Measurements from ENCODE around the gene ICE1. TPM values are rescaled to one million over a fixed set of nuclear protein-coding genes. Genes with fewer than 3 reads are reported as not detected.

ICE1 gene
- total RNA-seq, 4 donors from 2014 or later, result 19.8 to 51.9 (median 25.9) TPM

GRCh38 chr5:5398071-5398470 is 24.4 kb upstream of the ICE1 start:
- intact Hi-C loops (cut with DNase I; ENCODE audit: low total_unique reads), result no loop called here
- Histone ChIP-seq H3K9me3 (no peaks in the 10 kb centered on the region), H3K4me3 (no peak overlapping the region), H3K27me3 (no peaks in the 10 kb centered on the region), H3K4me1 (no peaks in the 10 kb centered on the region), H3K27ac (no peak overlapping the region), H3K36me3 (no peaks in the 10 kb centered on the region)
- DNase-seq, result no peak
- in situ Hi-C loops (cut with MboI; ENCODE audit: low pct_ligation_motif_present in 1 of 4, low pct_unique_long_range_greater_than_20kb in 1 of 4, low sequenced_read_pairs in 3 of 4), result no loop called here
- no peak for TF ChIP-seq POLR2AphosphoS5 (IDR thresholded peaks at IDR 0.05)
- no peak for TF ChIP-seq POLR2A (IDR thresholded peaks at IDR 0.05)
- TF ChIP-seq EP300 (IDR thresholded peaks at IDR 0.05; ENCODE audit: low read depth), result no peak
- no peak for TF ChIP-seq CTCF (IDR thresholded peaks at IDR 0.05)
- 87% methylated on average over 2 of the region's 2 CpGs for WGBS, 2 donors (ENCODE audit: low coverage in 1 of 2)

GRCh38 chr5:5401095-5401494 is 21.4 kb upstream of the ICE1 start:
- intact Hi-C loops (cut with DNase I; ENCODE audit: low total_unique reads), result no loop called here
- no peaks in the 10 kb centered on the region for H3K4me1 ChIP-seq
- no peaks in the 10 kb centered on the region for H3K27me3 ChIP-seq
- no peaks in the 10 kb centered on the region for H3K9me3 ChIP-seq
- WGBS, 2 donors (ENCODE audit: low coverage in 1 of 2), result 87 to 91% methylated on average over 6 to 8 of the region's 8 CpGs
- DNase-seq, result no peak
- no peak overlapping the region for H3K27ac ChIP-seq
- no peaks in the 10 kb centered on the region for H3K36me3 ChIP-seq
- TF ChIP-seq POLR2A (IDR thresholded peaks at IDR 0.05) (no peak), EP300 (IDR thresholded peaks at IDR 0.05; ENCODE audit: low read depth) (no peak), CTCF (IDR thresholded peaks at IDR 0.05) (no peak), POLR2AphosphoS5 (IDR thresholded peaks at IDR 0.05) (no peak)
- H3K4me3 ChIP-seq, result no peak overlapping the region
- in situ Hi-C loops (cut with MboI; ENCODE audit: low pct_ligation_motif_present in 1 of 4, low pct_unique_long_range_greater_than_20kb in 1 of 4, low sequenced_read_pairs in 3 of 4), result loop anchor here in 3 of 4 donors (10.0 to 25.0 kb wide), 3 partner anchors 264 to 514 kb away; partner anchors contain the start of gene ADAMTS16 (in 1 of the 3)

GRCh38 chr5:5403741-5404140 is 18.7 kb upstream of the ICE1 start:
- TF ChIP-seq POLR2A (IDR thresholded peaks at IDR 0.05) (no peak), EP300 (IDR thresholded peaks at IDR 0.05; ENCODE audit: low read depth) (no peak), CTCF (IDR thresholded peaks at IDR 0.05) (no peak), POLR2AphosphoS5 (IDR thresholded peaks at IDR 0.05) (no peak)
- 79 to 100% methylated on average over 2 to 4 of the region's 4 CpGs for WGBS, 2 donors (ENCODE audit: low coverage in 1 of 2)
- no peak for DNase-seq
- in situ Hi-C loops (cut with MboI; ENCODE audit: low pct_ligation_motif_present in 1 of 4, low pct_unique_long_range_greater_than_20kb in 1 of 4, low sequenced_read_pairs in 3 of 4) (loop anchor here in 3 of 4 donors (10.0 to 25.0 kb wide), 3 partner anchors 266 to 516 kb away; partner anchors contain the start of gene ADAMTS16 (in 1 of the 3)), intact Hi-C loops (cut with DNase I; ENCODE audit: low total_unique reads) (no loop called here)
- H3K4me3 ChIP-seq, result no peak overlapping the region
- no peaks in the 10 kb centered on the region for H3K27me3 ChIP-seq
- no peaks in the 10 kb centered on the region for H3K4me1 ChIP-seq
- no peaks in the 10 kb centered on the region for H3K36me3 ChIP-seq
- H3K27ac ChIP-seq, result no peak overlapping the region
- H3K9me3 ChIP-seq, result no peaks in the 10 kb centered on the region

GRCh38 chr5:5404381-5404780 is 18.1 kb upstream of the ICE1 start:
- Histone ChIP-seq H3K4me1 (no peaks in the 10 kb centered on the region), H3K27me3 (no peaks in the 10 kb centered on the region), H3K4me3 (no peak overlapping the region), H3K36me3 (no peaks in the 10 kb centered on the region), H3K9me3 (no peaks in the 10 kb centered on the region), H3K27ac (no peak overlapping the region)
- no peak for DNase-seq
- TF ChIP-seq EP300 (IDR thresholded peaks at IDR 0.05; ENCODE audit: low read depth), result no peak
- no peak for TF ChIP-seq POLR2A (IDR thresholded peaks at IDR 0.05)
- TF ChIP-seq CTCF (IDR thresholded peaks at IDR 0.05), result no peak
- TF ChIP-seq POLR2AphosphoS5 (IDR thresholded peaks at IDR 0.05), result no peak
- WGBS, 2 donors (ENCODE audit: low coverage in 1 of 2), result 83 to 92% methylated on average over 1 to 5 of the region's 5 CpGs
- intact Hi-C loops (cut with DNase I; ENCODE audit: low total_unique reads), result no loop called here
- in situ Hi-C loops (cut with MboI; ENCODE audit: low pct_ligation_motif_present in 1 of 4, low pct_unique_long_range_greater_than_20kb in 1 of 4, low sequenced_read_pairs in 3 of 4), result loop anchor here in 3 of 4 donors (10.0 to 25.0 kb wide), 3 partner anchors 267 to 517 kb away; partner anchors contain the start of gene ADAMTS16 (in 1 of the 3)

Measured in transverse colon (tissue), 4 donors.